NCI-H2227 (cell line): ENCODE results near the gene NEMP2.
"Not testable (repeated sequence)": the region's sequence is repeated elsewhere in the genome, so short reads cannot be mapped to it uniquely, and the experiment has no call there.

ENCODE experiments used
- DNase-seq: peaks from one replicate; lab custom pipeline; 2025; ENCODE audit not compliant: unreplicated experiment; lab: John Stamatoyannopoulos, UW

NEMP2 gene

DNA sequence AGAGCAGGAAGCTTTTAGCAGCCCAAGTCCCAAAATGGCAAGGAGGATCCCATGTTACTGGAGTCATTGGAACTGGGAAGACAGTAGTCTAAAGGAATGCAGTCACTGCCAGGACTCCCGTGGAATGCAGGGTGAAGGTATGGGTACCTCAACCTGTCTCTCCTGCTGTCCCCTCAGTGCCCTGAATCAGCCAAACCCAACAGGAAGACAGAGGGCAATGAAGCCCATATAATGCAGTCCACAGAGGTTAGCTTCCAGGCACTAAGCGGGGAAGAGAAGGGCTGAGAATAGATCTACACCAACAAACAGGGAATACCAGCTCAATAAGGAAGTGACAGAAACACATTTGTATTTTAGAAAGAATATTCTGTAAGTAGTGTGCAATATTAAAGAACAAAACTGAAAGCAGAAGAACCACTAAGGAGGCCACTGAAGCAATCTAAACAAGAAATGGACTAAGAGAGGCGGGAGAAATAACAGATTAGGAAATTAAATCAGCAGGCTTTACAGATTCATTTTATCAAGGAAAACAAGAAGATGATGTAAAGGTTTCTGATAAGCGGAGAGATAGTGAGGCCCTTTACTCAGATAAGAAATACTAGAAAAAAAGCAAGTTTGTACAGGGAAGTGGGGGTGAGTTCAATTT is 8.3 kb downstream of the NEMP2 start:
- DNase-seq: no peak

GRCh38 chr2:190524928-190525327 is 9.6 kb downstream of the NEMP2 start:
- DNase-seq: no peak

DNA sequence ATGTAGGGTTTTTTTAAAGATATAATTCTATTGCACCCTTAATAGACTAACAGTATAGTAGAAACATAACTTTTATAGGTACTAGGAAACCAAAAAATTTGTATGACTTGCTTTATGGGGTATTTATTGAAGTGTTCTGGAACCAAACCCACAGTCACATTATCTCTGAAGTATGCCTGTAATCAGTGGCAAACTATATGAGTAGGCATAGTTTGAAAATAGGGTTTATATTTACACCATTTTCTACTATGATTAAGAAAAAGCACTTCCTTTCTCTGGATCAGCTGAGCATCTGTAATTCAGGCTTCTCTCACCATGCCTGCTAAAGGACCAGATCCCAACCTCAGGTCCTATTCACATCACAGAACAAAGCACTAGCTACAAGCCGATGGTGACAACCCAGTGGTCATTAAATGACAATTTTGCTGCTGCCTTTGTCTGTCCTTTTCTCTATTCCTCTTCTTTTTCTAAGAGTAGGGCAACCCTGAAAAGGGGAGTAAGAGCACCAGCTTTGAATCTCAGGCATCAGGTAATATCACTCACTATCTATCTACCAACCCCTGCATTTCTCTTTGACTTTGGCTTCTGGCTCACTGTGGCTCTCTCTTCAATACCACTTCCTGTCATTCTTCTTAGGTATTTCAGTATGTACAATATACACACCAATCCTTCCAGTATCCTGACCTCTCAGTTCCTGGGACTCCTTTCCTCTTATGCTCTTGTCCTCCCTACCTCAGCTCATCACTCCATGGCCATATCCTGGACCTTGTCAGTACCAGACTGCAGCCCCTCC is 14.4 kb downstream of the NEMP2 start:
- DNase-seq: no peak

- no peak for DNase-seq
Measured at GRCh38 chr2:190517468-190517867, 17.1 kb downstream of the NEMP2 start.

DNA sequence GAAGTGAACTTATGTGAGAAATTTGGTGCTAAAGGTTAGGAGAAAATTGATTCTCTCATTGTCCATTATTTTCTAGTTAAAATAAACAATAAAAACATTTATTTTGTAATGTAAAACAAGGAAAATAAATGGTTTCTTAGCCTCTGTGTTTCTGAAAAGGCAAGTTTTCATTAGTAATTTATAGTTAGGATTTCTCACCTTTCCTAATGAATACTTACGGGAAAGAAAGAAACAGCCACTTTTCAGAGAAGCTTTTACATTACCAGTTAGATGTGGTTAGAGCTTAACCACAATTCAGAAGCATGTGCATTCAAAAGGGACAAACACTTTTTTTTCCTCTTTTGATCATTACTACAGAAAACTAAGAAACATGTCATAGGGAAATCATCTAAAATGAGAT is 18.8 kb downstream of the NEMP2 start:
- DNase-seq: no peak

DNA sequence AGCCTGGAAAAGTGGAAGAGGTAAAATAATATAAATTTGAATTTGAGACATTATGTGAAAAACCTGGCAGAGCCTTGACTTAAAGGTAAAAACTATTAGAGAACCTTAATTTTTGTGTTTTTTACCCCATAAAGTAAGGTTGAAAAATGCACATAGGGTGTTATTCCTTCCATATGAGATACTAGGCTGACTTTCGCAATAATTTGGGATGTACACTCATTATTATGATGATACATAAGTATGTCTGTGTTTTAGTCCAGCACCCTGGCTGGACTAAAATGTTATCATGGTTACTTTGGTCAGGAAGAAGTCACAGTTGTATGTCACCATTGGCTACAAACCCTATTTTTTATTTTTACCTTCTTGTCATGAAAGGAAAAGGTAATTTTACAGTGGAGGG is 19.8 kb downstream of the NEMP2 start:
- no peak for DNase-seq

- no peak for DNase-seq
Measured at GRCh38 chr2:190513877-190514276, 20.6 kb downstream of the NEMP2 start.

GRCh38 chr2:190512539-190513095 is 21.9 kb downstream of the NEMP2 start:
- no peak for DNase-seq

DNA sequence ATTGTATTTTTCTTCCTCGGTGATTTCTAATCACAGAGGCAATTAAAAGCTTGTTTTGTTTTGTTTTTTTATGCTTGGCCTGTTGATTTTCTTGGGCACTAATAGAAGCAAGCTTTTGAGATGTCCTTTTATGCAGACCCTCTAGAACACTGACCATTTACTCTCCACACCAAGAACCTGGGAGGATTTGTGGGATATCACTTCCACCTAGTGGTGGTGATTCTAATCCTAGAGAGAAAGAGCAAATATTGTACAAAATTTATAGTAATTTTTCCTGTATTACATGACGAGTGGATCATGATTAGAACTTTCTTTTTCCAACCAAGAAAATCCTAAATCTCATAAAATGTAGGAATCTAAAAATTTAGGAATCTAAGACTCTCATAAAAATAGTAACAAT is 23.4 kb downstream of the NEMP2 start:
- DNase-seq: peak; percentile 75

DNA sequence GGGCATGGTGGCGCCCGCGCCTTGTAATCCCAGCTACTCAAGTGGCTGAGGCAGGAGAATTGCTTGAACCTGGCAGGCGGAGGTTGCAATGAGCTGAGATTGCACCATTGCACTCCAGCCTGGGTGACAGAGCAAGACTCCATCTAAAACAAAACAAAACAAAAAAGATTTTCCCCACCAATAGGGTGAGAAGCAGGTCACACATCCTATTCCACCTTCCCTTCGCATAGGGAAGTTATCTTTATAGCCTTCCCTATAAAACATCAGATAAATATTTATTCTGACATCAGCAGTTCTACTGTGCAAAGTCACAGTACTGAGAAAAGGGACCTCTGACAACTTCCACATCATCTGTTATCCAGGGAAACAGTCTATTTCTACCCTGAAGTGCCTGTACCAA is 24.6 kb downstream of the NEMP2 start:
- DNase-seq: not testable (repeated sequence)

DNA sequence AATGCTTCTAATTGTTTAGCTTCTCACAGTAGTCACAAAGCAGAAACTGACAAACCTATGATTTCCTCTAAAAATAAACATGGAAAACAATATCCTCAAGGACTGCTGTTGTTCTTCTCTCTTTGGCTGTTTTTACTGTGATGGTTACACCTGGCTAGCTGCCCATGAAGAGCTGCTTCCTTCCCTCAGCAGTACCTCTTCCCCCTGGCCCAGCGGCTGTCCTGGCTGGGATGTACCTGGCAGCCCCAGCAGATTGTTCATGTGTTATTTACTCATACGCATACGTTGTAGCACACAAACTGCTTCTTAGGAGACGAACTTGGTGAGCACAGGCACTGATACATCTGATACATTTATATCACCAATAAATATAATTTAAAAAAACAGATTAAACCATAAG is 27.4 kb downstream of the NEMP2 start:
- peak; percentile 63 for DNase-seq

- DNase-seq: peak; percentile 84
Measured at GRCh38 chr2:190506666-190507065, 27.9 kb downstream of the NEMP2 start.

GRCh38 chr2:190505696-190506095 is 28.8 kb downstream of the NEMP2 start:
- DNase-seq: no peak

DNA sequence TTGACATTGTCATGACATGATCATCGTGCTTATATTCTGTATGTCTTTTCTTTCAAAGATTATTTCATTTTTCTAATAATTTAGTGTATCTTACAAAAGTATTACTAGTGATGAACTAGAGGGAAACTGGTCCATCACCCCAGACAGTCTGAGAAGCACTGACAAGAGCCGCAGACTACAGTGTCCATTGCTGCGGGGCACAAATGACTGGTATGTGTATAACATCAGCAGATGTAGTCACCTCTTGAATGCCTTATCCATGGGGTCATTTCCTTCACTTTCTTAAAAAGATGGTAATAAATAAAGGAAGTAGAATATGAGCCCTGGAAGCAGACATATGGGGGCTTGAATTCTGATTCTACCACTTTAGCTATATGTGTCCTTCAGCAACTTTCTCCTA is 29.6 kb downstream of the NEMP2 start:
- DNase-seq: no peak

GRCh38 chr2:190503088-190503487 is 31.4 kb downstream of the NEMP2 start:
- no peak for DNase-seq

- no peak for DNase-seq
Measured at GRCh38 chr2:190501702-190502407, 32.7 kb downstream of the NEMP2 start.

GRCh38 chr2:190501231-190501630 is 33.3 kb downstream of the NEMP2 start:
- DNase-seq: no peak

DNA sequence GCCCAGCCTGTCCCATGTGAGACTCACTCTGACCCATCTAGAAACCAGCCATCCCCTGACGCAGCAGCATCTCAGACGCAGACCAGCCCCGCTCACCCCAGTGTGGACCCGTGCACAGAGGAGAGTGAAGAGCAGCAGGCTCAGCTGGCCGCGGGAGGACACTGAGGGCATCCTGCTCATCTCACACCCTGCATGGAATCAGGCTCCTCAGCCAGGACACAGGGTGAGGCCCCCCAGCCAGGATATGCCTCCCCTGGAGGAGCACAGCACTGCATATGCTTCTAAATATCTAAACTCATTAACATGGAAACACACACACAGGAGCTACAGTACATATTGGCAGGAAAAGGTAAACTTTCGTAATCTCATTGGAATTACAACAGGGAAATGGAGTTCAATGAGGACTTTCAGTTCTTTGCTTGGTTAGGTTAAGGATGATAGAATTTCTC is 34.4 kb downstream of the NEMP2 start:
- DNase-seq: no peak

DNA sequence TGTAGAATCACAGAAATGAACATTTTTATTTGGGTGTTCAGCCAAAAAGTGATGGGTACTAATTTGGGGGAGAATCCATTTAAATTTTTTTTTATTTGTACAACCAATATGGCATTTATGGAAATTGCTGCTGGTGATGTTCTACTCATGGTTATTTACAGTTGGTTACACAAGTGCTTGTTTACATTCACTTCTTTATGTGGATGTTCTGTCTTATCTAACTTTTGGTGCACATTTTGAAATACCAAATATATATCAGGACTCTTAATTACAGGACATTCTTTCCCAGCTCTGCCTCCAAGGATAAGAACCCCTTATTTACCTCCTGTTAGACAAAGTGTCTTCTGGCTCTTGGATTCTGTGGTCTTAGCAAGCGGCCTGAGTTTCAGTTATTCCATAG is 35.2 kb downstream of the NEMP2 start:
- DNase-seq: no peak

- DNase-seq: peak; percentile 19
Measured at GRCh38 chr2:190497428-190497827, 37.1 kb downstream of the NEMP2 start.

DNA sequence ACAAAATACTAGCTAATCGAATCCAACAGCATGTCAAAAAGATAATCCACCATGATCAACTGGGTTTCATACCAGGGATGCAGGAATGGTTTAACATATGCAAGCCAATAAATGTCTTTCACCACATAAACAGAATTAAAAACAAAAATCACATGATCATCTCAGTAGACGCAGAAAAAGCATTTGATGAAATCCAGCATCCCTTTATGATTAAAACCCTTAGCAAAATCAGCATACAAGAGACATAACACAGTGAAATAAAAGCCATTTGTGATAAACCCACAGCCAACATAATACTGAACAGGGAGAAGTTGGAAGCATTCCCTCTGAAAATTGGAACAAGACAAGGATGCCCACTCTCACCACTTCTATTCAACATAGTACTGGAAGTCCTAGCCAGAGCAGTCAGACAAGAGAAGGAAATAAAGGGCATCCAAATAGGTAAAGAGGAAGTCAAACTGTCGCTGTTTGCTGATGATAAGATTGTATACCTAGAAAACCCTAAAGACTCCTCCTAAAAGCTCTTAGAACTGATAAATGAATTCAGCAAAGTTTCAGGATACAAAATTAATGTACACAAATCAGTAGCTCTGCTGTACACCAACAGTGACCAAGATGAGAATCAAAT is 39.8 kb downstream of the NEMP2 start:
- not testable (repeated sequence) for DNase-seq
